AG04449 (cell line): ENCODE data around the gene NCMAP.

Experiments used
- CTCF ChIA-PET: fragments of 350-600 bp; formaldehyde crosslinking; extraction: SDS; loops from one replicate; lab custom pipeline; 2021; ENCODE audit warnings: antibody characterized with exemption; lab: Yijun Ruan, JAX
- POLR2A ChIA-PET: fragments of 400-600, 350-600 bp; formaldehyde crosslinking; extraction: SDS; loops from one replicate; lab custom pipeline; 2020; ENCODE audit warnings: antibody characterized with exemption, inconsistent platforms; lab: Yijun Ruan, JAX
- DNase-seq: peaks from one replicate; pipeline ENCODE4 v3.0.0-alpha.2; 2010; ENCODE audit warnings: low read depth, low spot score
- H3K4me3 ChIP-seq: 2 replicates; pipeline ENCODE4 v1.5.1; 2011; ENCODE audit warnings: low read depth, mild to moderate bottlenecking, control low read depth, low read length
- CTCF ChIP-seq: IDR thresholded peaks from one replicate; pipeline ENCODE4 v1.5.1; 2011; ENCODE audit warnings: mild to moderate bottlenecking, moderate library complexity, low read length, control low read depth, inconsistent platforms; ENCODE audit not compliant: insufficient read depth; ENCODE audit errors: missing control alignments

Gene NCMAP

GRCh38 chr1:24642481-24643362 lies 86.8 kb downstream of the NCMAP start, which contains the start of gene SRRM1:
Gene SRRM1 (plus strand): TSS chr1:24643302. CDS start chr1:24643327, 25 bp downstream.
- peak within 1 kb of the TSS; percentile 95 for H3K4me3 ChIP-seq
- DNase-seq = peak; percentile 99
- TF ChIP-seq CTCF = peak; percentile 34
- CTCF ChIA-PET = interaction anchor here (1.7 to 13.3 kb wide), 2 partner anchors 188 to 444 kb away, joined by 4 to 243 read pairs; no protein-coding TSS in a partner anchor
- POLR2A ChIA-PET = interaction anchor here (0.7 kb wide), 2 partner anchors 80 to 188 kb away, joined by 3 to 4 read pairs; no protein-coding TSS in a partner anchor

- POLR2A ChIA-PET = no interaction called here
These were observed 87.6 kb downstream of the NCMAP start for GRCh38 chr1:24643363-24644099.

GRCh38 chr1:24644100-24644384 lies 88.2 kb downstream of the NCMAP start:
- POLR2A ChIA-PET = no interaction called here
- CTCF ChIA-PET = interaction anchor here (1.6 to 3.8 kb wide), 3 partner anchors 45 to 191 kb away, joined by 3 to 15 read pairs (median 4); no protein-coding TSS in a partner anchor
- DNase-seq = no peak
- H3K4me3 ChIP-seq = peak overlapping the region; percentile 82
- no peak for TF ChIP-seq CTCF

More at GRCh38 chr1:24643363-24644099, 87.6 kb downstream of the NCMAP start:
- no peak for TF ChIP-seq CTCF
- peak overlapping the region; percentile 82 for H3K4me3 ChIP-seq
- no peak for DNase-seq
- CTCF ChIA-PET = interaction anchor here (1.6 to 1.7 kb wide), 2 partner anchors 187 to 191 kb away, joined by 3 to 4 read pairs; no protein-coding TSS in a partner anchor

- ChIA-PET CTCF (interaction anchor here (1.0 to 1.1 kb wide), 2 partner anchors 181 to 188 kb away, joined by 3 read pairs; no protein-coding TSS in a partner anchor), POLR2A (interaction anchor here (0.6 kb wide), 1 partner anchor 11 kb away, joined by 3 read pairs; no protein-coding TSS in a partner anchor)
- no peak for DNase-seq
- no peak for TF ChIP-seq CTCF
- H3K4me3 ChIP-seq = no peak overlapping the region
These were observed 93.0 kb downstream of the NCMAP start for GRCh38 chr1:24648919-24649318.

GRCh38 chr1:24652382-24652781 lies 96.5 kb downstream of the NCMAP start:
- ChIA-PET POLR2A (no interaction called here), CTCF (interaction anchor here (2.4 kb wide), 1 partner anchor 11 kb away, joined by 9 read pairs; no protein-coding TSS in a partner anchor)
- no peak overlapping the region for H3K4me3 ChIP-seq
- no peak for TF ChIP-seq CTCF
- no peak for DNase-seq
